Anterior cingulate cortex (tissue), 58 donors: ENCODE results near the gene LRRK2.

Experiments used
- DNase-seq, 58 donors: peaks; one replicate each; lab custom pipeline; 2025; lab: John Stamatoyannopoulos, UW

The LRRK2 gene

DNA sequence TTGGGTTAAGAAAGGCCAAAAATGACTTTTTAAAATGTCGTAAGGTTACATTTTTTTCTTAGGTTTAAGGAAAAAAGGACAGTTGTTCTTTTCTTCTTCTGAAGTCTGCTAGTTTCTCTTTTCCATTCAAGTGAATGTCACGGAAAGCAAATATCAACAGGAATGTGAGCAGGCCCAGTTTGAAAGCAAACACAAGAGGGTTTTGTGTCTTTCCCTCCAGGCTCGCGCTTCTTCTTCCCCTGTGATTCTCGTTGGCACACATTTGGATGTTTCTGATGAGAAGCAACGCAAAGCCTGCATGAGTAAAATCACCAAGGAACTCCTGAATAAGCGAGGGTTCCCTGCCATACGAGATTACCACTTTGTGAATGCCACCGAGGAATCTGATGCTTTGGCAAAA lies 85.4 kb downstream of the LRRK2 start:
- peak in 1 of 58 donors; percentile 1 for DNase-seq

DNA sequence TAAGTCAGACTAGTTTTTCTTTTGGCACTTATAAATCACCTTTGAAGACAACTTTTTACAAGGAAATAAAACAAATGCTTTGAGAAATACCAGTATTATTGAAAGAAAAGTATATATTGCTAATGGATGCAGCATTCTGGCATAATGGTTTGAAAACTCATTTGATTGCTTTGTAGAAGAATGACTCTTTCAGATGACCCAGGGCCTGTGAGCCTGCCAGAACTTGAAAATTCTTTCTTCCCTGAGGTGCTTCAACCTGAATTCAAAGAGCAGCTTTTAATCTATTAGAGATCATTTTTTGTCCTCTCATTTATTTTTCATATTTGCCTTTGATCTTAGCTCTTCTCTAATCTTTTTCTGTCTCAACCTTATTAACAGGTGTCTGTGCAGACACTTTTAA lies 87.4 kb downstream of the LRRK2 start:
- no peak for DNase-seq

DNA sequence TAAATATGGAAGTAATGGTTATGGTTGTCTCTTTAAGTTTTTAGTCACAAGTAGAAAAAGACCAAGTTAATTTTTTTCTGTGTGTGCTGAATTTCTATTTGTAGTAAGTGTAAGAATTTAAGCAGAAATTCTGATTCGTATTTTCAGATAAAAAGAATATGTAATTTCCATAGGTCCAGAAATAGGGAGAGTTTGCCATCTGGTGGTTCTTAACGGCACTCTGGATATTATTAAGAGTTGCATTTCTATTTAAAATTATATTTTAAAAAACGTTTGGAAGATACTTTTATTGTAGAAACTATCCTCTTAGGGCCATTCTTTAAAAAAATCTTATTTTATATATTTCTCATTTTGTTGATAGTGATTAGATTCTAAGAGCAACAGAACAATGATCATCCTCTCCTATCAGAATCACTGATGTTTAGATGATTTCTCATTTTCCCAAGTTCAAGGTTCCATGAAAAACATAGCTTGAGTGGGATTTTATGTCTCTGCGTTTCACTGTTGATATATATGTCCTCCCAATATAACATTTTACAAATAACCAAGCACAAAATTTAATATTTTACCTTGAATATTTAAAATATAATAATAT lies 88.3 kb downstream of the LRRK2 start:
- DNase-seq, result no peak

DNA sequence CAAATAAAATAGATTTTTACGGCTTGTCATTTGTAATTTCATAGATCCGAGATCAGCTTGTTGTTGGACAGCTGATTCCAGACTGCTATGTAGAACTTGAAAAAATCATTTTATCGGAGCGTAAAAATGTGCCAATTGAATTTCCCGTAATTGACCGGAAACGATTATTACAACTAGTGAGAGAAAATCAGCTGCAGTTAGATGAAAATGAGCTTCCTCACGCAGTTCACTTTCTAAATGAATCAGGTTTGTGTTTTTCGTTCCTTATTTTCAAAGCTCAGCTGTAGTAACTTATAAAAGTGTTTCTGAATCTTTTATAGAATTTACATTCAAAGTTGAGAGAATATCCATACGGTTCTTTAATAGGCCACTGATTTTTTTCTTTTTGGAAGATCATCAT lies 89.1 kb downstream of the LRRK2 start:
- no peak for DNase-seq

DNA sequence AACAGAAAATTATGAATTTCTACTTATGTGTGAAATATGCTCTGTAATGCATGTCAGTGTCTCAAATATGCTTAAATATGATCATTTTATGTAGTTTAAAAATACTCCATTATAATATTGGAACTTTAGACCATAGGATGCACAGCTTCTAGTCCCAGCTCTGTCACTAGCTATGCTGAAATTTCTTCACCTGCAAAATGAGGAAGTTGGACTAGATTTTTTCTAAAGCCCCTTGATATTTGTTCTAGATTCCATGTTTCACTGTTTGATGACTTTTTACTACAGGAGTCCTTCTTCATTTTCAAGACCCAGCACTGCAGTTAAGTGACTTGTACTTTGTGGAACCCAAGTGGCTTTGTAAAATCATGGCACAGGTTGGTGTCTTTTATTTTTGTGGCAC lies 90.1 kb downstream of the LRRK2 start:
- no peak for DNase-seq

DNA sequence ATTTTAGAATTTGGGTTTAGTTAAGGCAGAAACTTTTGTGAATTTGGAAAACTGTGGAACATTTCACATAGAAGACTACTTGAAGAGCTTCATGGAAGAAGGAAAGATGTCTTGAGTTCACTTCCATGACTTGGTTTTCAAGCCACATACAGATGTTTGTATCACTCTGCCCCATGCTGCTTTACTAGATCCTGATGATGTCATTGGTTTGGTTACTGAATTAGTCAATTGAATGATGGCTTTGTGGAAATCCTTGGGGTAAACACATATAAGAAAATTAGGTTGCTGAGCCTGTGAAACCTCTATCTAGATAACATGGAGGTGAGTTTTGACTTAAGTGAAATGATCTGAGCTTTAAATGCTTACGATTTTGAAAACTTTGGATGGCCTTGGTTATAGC lies 90.6 kb downstream of the LRRK2 start:
- no peak for DNase-seq

DNA sequence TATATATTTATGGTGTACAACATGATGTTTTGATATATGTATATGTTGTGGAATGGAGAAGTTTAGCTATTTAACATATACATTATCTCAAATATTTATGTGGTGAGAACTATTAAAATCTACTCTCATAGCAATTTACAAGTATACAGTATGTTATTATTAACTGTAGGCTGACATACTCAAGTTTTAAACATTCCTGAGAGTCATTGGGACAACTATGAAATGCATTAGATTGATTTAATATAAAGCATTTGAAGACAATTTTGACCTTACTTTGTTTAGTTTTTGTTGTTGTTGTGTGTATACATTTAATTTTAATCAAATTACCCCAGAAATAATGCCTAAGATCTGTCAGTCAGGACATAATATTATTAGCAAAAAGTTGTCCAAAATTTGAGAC lies 99.5 kb downstream of the LRRK2 start:
- no peak for DNase-seq

DNA sequence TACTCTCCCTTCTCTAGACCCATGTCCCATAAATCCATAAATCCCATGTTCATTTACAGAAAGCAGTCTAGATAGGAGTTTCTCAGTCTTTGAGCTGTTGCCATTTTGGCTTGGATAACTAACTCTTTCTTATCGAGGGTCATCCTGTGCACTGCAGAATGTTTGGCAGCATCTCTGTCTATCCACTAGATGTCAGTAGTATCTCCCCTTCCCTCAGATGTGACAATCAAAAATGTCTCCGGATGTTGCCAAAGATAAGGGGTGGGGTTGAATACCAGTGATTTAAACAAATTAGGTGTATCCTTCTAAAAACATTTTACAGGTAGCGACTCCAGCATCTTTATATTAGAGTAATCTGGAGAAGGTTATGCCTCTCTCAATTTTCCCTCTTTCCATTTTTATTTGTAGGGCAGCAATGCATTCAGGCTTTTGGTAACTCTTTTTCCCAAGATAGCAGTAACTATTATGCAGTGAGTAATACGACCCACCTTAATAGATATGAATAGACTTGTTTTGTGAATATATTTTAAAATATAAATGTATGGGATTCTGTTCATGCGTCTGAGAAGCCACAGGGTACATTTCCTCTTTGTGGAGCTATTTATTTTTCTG lies 100.7 kb downstream of the LRRK2 start:
- no peak for DNase-seq

DNA sequence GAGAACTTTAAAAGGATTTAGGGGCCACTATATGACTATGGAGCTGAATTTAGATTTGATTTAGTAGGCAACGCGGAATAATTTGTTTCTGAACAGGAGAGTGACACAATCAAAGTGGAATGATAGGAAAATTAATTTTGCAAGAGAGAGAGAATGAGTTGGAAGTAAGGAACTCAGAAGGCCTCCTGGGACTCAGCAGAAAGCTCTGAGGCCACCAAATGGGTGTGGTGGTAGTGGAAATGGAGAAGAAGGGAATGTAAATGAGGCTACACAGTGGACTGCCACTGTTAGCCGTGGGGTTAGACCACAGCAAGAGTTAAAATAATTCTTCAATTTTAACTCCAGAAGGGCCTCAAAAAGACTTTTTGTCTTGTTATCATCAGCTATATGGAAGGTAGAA lies 102.7 kb downstream of the LRRK2 start:
- no peak for DNase-seq

DNA sequence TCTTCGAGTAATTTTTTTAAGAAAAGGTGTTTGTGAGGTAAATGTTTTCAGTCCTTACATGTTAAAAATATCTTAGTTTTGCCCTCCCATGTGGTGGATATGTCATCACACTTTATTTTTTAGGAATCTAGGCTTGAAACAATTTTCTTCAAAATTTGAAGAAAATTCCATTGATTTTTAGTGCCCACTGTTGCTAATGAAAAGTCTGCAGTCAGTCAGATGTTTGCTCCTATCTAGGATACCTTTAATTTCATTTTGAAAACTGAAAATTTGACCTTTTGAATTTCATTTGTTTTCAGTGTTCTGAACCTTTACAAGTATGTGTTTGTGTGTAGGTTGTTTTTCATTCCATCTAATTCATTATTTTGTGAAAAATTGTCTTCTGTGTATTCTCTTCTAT lies 105.4 kb downstream of the LRRK2 start:
- no peak for DNase-seq

DNA sequence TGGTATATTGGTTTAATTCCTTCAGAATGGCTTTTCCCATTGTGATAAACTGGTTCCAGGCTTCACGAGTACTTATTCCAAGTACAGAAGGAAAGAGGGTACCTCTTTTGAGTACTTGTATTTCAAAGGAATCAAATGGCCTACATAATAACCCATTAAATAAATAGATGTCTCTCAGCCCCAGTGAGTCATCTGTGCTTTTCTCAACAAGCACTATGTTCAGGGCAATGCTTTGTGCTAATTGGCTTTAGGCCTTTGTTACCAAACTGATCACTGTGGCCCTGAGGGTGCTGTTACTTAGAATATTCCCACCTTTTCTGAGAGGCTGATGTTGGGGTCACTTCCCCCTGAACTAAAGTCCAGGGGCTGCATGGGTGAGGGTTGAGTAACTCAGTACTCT lies 107.1 kb downstream of the LRRK2 start:
- no peak for DNase-seq

DNA sequence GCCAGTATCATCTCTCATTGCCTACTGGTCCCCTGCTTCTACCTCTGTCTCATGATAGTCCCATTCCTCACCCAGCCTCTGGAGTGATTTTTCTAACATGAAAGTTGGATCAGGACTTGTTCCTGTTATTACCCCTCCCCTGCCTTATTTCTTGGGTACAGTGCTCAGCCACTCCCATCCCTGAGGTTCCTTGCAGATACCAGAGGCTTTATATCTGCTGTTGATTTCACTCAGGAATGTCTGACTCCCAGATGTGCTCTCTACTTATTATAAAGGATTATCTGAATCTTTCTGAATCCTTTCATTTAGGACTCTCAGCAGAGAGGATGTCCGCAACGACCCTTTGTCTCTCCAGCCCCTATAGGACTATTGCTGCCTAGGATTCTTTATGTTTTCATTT lies 111.2 kb downstream of the LRRK2 start:
- DNase-seq, result no peak

DNA sequence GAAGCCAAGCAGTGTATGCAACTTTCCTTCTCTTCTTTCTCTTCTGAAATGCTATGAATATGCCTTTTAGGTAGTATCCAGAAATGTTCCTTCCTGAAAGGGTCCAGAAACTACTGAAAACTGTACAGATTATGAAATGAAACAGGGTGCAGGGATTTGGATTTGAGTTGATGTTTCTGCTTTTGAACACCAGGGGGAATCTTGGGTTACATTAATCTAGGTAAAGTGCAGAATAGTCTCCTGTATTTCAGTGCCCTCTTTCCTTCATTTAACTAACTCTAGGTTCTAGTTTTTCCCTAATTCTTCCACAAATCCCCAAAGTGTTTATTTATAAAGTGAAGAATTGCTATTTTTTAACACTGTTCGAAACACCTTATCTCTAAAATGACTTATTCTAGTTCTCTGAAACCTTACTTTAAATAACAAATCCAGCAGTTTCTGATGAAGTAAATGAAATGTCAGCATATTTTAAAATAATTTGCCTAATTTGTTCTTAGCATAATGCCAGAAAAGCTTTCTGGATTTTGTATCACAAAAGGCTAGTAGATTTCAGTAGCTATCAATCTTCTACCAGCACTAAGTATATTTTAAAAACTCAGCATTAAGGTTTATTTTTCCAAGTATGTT lies 111.9 kb downstream of the LRRK2 start:
- no peak for DNase-seq

DNA sequence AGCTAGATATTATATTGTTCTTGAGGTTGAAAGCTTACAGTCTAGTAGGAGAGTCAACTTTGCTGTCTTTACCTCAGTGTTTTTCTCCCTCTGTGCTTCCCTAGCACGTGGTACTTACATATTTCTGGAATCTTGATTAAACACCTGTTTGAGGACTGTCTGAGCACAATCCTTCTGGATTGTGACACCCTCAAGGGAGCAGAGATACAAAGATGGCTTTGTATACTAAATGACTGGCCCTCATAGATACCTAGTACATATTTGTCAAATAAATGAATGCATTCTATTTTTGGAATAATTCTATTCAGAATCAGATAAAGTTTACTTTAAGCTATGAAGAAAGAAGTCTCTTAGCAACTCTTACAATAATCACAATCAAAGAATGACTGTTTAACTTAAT lies 113.3 kb downstream of the LRRK2 start:
- no peak for DNase-seq

DNA sequence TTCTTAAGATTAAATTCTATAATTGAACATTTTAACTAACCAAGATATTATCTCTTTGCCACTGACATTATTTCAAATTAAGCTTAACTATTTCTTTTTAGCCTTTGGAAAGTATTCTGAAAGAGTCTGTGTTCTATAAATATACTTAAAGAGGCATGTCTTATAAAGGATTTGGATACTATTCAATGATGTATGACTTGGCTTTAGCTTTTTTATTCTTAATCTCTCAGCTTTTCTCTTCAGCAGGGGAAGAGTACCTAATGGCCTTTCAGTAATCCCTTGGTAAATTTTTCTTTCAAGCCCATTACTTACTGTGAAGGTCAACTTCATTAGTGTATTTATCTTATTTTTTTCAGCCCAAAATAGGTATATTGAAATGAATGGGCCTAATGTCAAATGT lies 113.8 kb downstream of the LRRK2 start:
- DNase-seq, result no peak

DNA sequence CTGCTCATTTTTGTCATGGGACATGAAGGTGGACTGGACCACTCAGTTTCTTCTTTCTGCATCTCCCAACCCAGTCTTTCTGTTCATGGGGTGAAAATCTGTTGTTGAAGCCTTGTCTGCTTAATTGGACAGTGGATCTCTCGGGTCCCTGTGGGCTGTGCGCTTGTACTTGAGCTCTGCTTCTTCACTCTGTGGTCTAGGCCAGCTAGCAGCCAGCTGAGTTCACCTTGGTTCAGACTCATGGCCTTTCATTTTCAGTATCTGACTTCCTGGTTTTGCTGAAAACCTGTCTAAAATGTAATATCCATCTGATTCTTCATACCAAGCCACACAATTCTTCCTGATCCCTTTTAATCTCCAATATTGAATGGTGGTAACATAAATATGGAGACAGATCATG lies 117.2 kb downstream of the LRRK2 start:
- no peak for DNase-seq

DNA sequence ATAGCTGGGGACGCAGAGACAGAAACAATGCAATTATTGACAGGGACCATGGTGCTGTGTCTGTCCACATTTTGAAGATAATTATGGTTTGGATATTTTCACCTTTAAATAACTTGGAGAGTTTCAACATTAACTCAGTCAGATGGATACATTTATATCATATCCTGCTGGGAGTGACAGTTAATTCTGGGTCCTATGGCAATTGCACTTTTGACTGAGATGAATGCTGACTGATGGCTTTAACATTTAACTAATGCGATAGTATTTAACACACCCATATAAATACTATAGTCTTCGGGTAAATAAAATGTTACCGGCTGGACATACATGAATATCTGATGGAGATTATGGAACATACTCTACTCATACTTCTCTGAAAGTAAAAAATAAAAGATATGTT lies 118.3 kb downstream of the LRRK2 start:
- no peak for DNase-seq

DNA sequence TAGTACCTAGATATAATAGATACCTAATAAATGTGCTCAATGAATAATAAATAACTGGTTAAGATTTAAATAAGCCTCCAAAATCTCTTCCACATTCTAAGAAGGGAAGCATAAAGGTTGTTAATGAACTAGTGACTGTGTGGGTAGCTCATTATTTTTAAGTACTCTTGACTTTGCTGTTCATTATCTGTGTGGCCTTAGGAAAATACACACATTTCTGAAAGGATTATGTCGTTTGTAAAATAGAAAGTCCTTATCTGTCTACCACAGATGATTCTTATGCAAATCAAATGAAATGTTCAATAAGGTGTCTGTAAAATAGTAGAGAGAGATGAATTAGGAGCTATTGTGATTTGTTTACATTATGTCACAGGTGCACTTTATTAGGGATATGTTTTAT lies 119.5 kb downstream of the LRRK2 start:
- DNase-seq, result no peak

DNA sequence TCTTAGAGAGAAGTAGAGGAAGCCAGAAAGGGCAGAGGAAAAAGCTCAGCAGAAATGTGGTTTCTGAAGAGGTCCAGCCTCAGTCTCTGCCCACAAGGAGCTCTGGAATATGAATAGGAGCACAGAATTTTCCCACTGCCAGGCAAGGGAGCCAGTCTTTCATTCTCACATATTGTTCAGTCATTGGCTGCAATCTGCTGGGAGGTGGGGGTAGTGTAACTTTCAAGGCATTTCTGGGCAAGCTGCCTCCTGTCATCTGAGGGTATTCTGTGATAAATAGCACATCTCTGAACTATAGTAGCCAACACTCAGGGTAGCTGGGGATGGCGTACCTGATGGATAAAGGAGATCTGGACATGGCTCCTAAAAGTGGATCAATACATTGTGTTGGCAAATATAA lies 127.2 kb downstream of the LRRK2 start:
- DNase-seq, result peak in 2 of 58 donors; percentile 1

DNA sequence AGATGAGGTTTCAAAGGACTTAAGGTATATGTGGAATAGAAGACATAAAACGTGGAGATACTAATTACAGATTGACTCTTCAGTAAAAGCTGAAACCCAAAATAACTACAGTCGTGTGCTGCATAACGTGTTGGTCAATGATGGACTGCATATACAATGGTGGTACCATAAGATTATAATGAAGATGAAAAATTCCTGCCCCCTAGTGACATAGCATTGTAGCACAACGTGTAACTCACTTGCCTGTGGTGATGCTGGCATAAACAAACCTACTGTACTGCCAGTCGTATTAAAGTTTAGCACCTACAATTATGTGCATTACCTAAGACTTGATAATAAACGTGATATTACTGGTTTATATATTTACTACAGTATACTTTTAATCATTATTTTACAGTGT lies 150.3 kb downstream of the LRRK2 start:
- no peak for DNase-seq

DNA sequence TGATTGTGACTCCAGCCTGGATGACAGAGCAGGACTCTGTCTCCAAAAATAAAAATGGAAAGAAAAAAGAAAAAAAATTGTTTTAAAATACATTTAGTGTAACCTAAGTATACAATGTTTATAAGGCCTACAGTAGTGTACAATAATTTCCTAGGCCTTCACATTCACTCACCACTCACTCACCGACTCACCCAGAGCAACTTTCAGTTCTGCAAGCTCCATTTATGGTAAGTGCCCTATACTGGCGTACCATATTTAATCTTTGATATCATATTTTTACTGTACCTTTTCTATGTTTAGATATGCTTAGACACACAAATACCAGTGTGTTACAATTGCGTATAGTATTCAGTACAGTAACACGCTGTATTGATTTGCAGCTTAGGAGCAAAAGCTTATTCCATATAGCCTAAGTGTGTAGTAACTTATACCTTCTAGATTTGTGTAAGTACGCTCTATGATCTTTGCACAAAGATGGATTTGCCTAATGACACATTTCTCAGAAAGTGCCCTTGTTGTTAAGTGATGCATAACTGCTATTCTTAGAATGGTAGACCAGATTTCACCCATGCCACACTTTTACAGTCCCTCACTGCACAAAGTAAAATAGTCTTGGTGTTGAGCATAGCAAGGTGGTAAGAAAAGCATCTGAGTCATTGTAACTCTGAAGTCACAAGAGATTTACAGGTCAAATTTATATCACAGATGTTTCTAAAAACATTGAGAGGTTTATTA lies 151.9 kb downstream of the LRRK2 start:
- no peak for DNase-seq

DNA sequence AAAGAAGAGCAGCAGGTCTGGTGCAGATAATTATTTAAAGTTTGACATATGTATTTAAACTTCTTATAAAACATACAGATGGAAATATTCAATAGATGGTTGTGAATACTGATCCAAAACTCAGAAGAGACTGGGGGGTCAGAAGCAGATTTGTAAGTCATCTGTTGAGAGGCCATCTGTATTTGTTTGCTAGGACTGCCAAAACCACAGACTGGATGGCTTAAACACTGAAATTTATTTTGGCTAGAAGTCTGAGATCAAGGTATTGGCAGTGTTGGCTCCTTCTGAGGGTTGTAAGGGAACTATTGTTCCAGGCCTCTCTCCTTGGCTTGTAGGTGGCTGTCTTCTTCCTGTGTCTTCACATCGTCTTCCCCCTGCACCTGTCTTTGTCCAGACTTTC lies 153.9 kb downstream of the LRRK2 start:
- no peak for DNase-seq
